HCT116 (cell line): Measurements from ENCODE around the gene ABHD1.

Experiments used
- ATF3 ChIP-seq: IDR thresholded peaks from 2 replicates; pipeline ENCODE4 v1.6.1; 2012
- CTCF ChIP-seq, 3 experiments: fragments of 200-600 bp in 1 of 3; sonication (generic) in 1 of 3; IDR thresholded peaks in 2 of 3; conservative IDR thresholded peaks in 1 of 3; 2 replicates each; pipeline ENCODE4 v1.5.1; 2012 to 2017; ENCODE audit warnings: low read depth in 2 of 3, low read length in 2 of 3, antibody characterized with exemption in 1 of 3, borderline replicate concordance in 1 of 3, control low read depth in 1 of 3, mild to moderate bottlenecking in 1 of 3, mixed read lengths in 1 of 3, mixed run types in 1 of 3, moderate library complexity in 1 of 3; ENCODE audit not compliant: insufficient read depth in 1 of 3
- EZH2 ChIP-seq: fragments of 200-600 bp; sonication (generic); IDR thresholded peaks from 2 replicates; pipeline ENCODE4 v1.6.1; 2017; ENCODE audit warnings: antibody characterized with exemption, mixed run types
- EZH2phosphoT487 ChIP-seq: fragments of 200-600 bp; IDR thresholded peaks from 2 replicates; pipeline ENCODE4 v1.6.1; 2018; ENCODE audit warnings: antibody characterized with exemption, borderline replicate concordance
- JUND ChIP-seq: IDR thresholded peaks from 2 replicates; pipeline ENCODE4 v1.6.1; 2012
- MAX ChIP-seq: IDR thresholded peaks from 2 replicates; pipeline ENCODE4 v1.6.1; 2012
- POLR2A ChIP-seq: IDR thresholded peaks from 2 replicates; pipeline ENCODE4 v1.7.0; 2011; ENCODE audit warnings: borderline replicate concordance; ENCODE audit not compliant: insufficient read depth, insufficient read length; ENCODE audit errors: extremely low read depth
- POLR2AphosphoS5 ChIP-seq: IDR thresholded peaks from 2 replicates; pipeline ENCODE4 v1.6.1; 2011; ENCODE audit warnings: mild to moderate bottlenecking, low read depth, low read length, moderate library complexity
- RAD21 ChIP-seq: IDR thresholded peaks from 2 replicates; pipeline ENCODE4 v1.6.1; 2012; ENCODE audit warnings: low read depth, mild to moderate bottlenecking
- REST ChIP-seq: IDR thresholded peaks from 2 replicates; pipeline ENCODE4 v1.6.1; 2012; ENCODE audit warnings: low read depth
- TCF7L2 ChIP-seq: IDR thresholded peaks from 2 replicates; pipeline ENCODE4 v1.7.0; 2011; ENCODE audit warnings: borderline replicate concordance, inconsistent platforms; ENCODE audit not compliant: insufficient read depth, insufficient read length; ENCODE audit errors: extremely low read depth
- YY1 ChIP-seq: IDR thresholded peaks from 2 replicates; pipeline ENCODE4 v1.6.1; 2011; ENCODE audit warnings: low read length, low read depth, moderate library complexity, mild to moderate bottlenecking; ENCODE audit not compliant: insufficient replicate concordance; ENCODE audit errors: extremely low read depth
- ZFX ChIP-seq: fragments of 450-650 bp; IDR thresholded peaks from 2 replicates; pipeline ENCODE4 v1.6.1; 2017
- ZNF274 ChIP-seq: fragments of 200-500 bp; sonication (Bioruptor generic); IDR thresholded peaks from 2 replicates; pipeline ENCODE4 v1.6.1; 2014; ENCODE audit warnings: mild to moderate bottlenecking, low read depth, low read length, inconsistent platforms

GRCh38 chr2:27074738-27075565 lies 48.7 kb upstream of the ABHD1 start:
- TF ChIP-seq CTCF (IDR thresholded peaks at IDR 0.05 in 2 of 3, conservative IDR thresholded peaks at IDR 0.05 in 1 of 3; ENCODE audit: borderline replicate concordance in 1 of 3, insufficient read depth in 1 of 3, low read depth in 2 of 3, low read length in 2 of 3) (no peak), RAD21 (no peak), POLR2AphosphoS5 (no peak), POLR2A (no peak), ZNF274 (no peak), MAX (no peak), TCF7L2 (no peak), YY1 (no peak), EZH2phosphoT487 (no peak), JUND (no peak), REST (no peak), EZH2 (no peak), ZFX (no peak), ATF3 (no peak)
